ENCODE results near the gene ANKS1B. TPM values are rescaled to one million over a fixed set of nuclear protein-coding genes. Genes with fewer than 3 reads are reported as not detected.

Gene ANKS1B
- polyA plus RNA-seq, 1 experiment = 0.27 TPM

DNA sequence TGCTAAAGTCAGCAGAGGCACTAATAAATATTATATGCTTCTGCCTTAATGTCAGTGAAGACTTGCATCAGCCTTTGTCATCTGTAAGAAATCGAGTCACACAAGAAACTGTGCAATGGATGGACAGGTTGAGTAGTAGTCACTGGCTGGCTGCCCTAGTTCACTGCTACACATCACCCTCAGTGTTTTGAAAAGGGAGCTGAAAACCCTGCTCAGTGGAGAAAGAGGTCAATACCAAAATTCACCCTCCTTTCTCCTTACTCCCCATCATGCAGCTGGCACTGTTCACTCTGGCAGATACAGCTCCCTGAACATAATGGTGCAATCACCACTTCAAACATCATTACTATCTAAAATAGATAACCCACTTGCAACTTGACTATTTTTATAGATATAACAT is 6.6 kb downstream of the ANKS1B start:
- CTCF ChIA-PET = no interaction called here

DNA sequence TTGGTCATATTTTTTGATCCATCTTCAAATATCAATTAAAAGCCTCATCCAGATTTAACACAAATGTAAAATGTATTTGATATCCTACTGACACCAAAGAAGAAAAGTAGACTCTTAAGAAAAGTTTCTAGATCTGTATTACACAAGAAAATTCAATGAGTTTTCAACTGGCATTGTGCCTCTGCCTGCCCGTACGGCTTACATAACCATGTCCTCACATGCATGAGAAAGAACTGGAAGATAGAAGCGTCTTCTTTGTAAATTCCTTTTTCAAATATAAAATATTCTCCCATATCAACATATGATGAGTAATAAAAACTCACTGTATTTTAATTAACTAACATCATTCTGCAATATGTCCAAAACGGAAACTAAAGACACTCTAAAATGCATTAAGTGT is 7.2 kb downstream of the ANKS1B start:
- TF ChIP-seq, protein P1, sequence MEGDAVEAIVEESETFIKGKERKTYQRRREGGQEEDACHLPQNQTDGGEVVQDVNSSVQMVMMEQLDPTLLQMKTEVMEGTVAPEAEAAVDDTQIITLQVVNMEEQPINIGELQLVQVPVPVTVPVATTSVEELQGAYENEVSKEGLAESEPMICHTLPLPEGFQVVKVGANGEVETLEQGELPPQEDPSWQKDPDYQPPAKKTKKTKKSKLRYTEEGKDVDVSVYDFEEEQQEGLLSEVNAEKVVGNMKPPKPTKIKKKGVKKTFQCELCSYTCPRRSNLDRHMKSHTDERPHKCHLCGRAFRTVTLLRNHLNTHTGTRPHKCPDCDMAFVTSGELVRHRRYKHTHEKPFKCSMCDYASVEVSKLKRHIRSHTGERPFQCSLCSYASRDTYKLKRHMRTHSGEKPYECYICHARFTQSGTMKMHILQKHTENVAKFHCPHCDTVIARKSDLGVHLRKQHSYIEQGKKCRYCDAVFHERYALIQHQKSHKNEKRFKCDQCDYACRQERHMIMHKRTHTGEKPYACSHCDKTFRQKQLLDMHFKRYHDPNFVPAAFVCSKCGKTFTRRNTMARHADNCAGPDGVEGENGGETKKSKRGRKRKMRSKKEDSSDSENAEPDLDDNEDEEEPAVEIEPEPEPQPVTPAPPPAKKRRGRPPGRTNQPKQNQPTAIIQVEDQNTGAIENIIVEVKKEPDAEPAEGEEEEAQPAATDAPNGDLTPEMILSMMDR (IDR thresholded peaks at IDR 0.05; ENCODE audit: insufficient read depth, low read depth, low read length) = no peak
- CTCF ChIA-PET = no interaction called here
- Histone ChIP-seq H3K4me3 (ENCODE audit: low read depth, low read length) (no peak overlapping the region), H3K36me3 (ENCODE audit: control insufficient read depth, insufficient read depth, low read length) (no peaks in the 10 kb centered on the region), H3K27me3 (ENCODE audit: control insufficient read depth, insufficient read depth, low read length) (no peaks in the 10 kb centered on the region)
- no peak for DNase-seq (ENCODE audit: low read depth)
- POLR2A ChIA-PET = no interaction called here

More for the DNA sequence above, 6.6 kb downstream of the ANKS1B start:
- POLR2A ChIA-PET = no interaction called here
- no peaks in the 10 kb centered on the region for H3K27me3 ChIP-seq (ENCODE audit: control insufficient read depth, insufficient read depth, low read length)
- TF ChIP-seq, protein P1 (IDR thresholded peaks at IDR 0.05; ENCODE audit: insufficient read depth, low read depth, low read length) = no peak
- H3K36me3 ChIP-seq (ENCODE audit: control insufficient read depth, insufficient read depth, low read length) = no peaks in the 10 kb centered on the region
- DNase-seq (ENCODE audit: low read depth) = no peak
- no peak overlapping the region for H3K4me3 ChIP-seq (ENCODE audit: low read depth, low read length)

- H3K4me3 ChIP-seq (ENCODE audit: low read depth, low read length) = no peak overlapping the region
- H3K27me3 ChIP-seq (ENCODE audit: control insufficient read depth, insufficient read depth, low read length) = no peaks in the 10 kb centered on the region
- TF ChIP-seq, protein P1 (IDR thresholded peaks at IDR 0.05; ENCODE audit: insufficient read depth, low read depth, low read length) = no peak
- POLR2A ChIA-PET = no interaction called here
- CTCF ChIA-PET = no interaction called here
- no peak for DNase-seq (ENCODE audit: low read depth)
- H3K36me3 ChIP-seq (ENCODE audit: control insufficient read depth, insufficient read depth, low read length) = no peaks in the 10 kb centered on the region
These were observed 8.0 kb downstream of the ANKS1B start for GRCh38 chr12:99976762-99977161.

DNA sequence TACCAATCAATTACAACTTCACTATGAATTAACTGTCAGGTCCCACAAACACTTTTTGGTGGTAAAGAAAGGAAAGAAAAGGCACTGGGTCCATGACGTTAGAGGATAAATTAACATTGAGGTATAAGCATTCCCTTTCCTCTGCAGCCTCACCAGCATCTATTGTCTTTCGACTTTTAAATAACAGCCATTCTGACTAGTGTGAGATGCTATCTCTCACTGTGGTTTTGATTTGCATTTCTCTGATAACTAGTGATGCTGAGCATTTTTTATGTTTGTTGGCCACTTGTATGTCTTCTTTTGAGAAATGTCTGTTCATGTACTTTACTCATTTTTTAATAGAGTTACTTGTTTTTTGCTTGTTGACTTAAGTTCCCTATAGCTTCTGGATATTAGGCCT is 9.4 kb downstream of the ANKS1B start:
- Histone ChIP-seq H3K4me3 (ENCODE audit: low read depth, low read length) (no peak overlapping the region), H3K27me3 (ENCODE audit: control insufficient read depth, insufficient read depth, low read length) (no peaks in the 10 kb centered on the region), H3K36me3 (ENCODE audit: control insufficient read depth, insufficient read depth, low read length) (no peaks in the 10 kb centered on the region)
- ChIA-PET CTCF (no interaction called here), POLR2A (no interaction called here)
- no peak for DNase-seq (ENCODE audit: low read depth)
- TF ChIP-seq, protein P1 (IDR thresholded peaks at IDR 0.05; ENCODE audit: insufficient read depth, low read depth, low read length) = no peak

DNA sequence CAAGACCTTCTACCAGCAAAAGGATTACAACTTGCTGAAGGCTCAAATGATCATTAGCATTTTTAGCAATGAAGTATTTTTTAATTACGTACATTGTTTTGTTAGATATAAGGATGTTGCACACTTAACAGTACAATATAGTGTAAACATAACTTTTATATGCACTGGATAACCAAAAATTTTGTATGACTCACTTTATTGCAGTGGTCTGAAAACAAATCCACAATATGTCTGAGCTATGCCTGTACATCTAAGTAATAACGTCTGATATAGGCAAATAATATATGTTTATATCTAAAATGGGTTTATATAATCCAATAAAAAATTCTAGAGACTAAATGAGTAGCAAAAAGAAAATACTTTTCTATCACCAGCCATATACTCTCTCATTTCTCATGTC is 10.6 kb downstream of the ANKS1B start:
- H3K36me3 ChIP-seq (ENCODE audit: control insufficient read depth, insufficient read depth, low read length) = no peaks in the 10 kb centered on the region
- POLR2A ChIA-PET = no interaction called here
- H3K4me3 ChIP-seq (ENCODE audit: low read depth, low read length) = no peak overlapping the region
- H3K27me3 ChIP-seq (ENCODE audit: control insufficient read depth, insufficient read depth, low read length) = no peaks in the 10 kb centered on the region
- CTCF ChIA-PET = no interaction called here
- TF ChIP-seq, protein P1 (IDR thresholded peaks at IDR 0.05; ENCODE audit: insufficient read depth, low read depth, low read length) = no peak
- DNase-seq (ENCODE audit: low read depth) = no peak
